K562 (cell line): ENCODE results near the gene VARS1. TPM values are rescaled to one million over a fixed set of nuclear protein-coding genes. Genes with fewer than 3 reads are reported as not detected.

ENCODE experiments used
- CLOCK ChIP-seq: fragments of 250-450 bp; sonication (Bioruptor Pico); IDR thresholded peaks from 2 replicates; pipeline ENCODE4 v1.4.0; 2020; ENCODE audit warnings: mild to moderate bottlenecking, moderate library complexity, borderline replicate concordance
- ELK1 ChIP-seq: sonication (generic); formaldehyde crosslinking; IDR thresholded peaks from 2 replicates; pipeline ENCODE4 v1.8.1; 2022; ENCODE audit warnings: missing genetic modification reagents
- ETS1 ChIP-seq: conservative IDR thresholded peaks from 2 replicates; pipeline ENCODE4 v1.6.1; 2011; ENCODE audit warnings: low read depth, mild to moderate bottlenecking, low read length; ENCODE audit not compliant: control insufficient read depth
- ETV6 ChIP-seq, 3 experiments: fragments of 150-350 bp in 1 of 3; sonication (generic) in 1 of 3; formaldehyde crosslinking in 1 of 3; IDR thresholded peaks; 2 replicates each; pipeline versions ENCODE4 v1.6.1 to v1.8.0; 2014 to 2022; ENCODE audit warnings: borderline replicate concordance in 2 of 3, low read depth in 2 of 3, antibody characterized with exemption in 1 of 3, low read length in 1 of 3, mild to moderate bottlenecking in 1 of 3, missing genetic modification reagents in 1 of 3
- FOXJ2 ChIP-seq: fragments of 200-800 bp; sonication (Bioruptor generic); IDR thresholded peaks from 2 replicates; pipeline ENCODE4 v1.6.1; 2016; ENCODE audit warnings: missing genetic modification characterization, missing compliant biosample characterization
- HDAC3 ChIP-seq: fragments of 450-650 bp; IDR thresholded peaks from 2 replicates; pipeline ENCODE4 v1.6.1; 2018; ENCODE audit warnings: borderline replicate concordance, mild to moderate bottlenecking, moderate library complexity; ENCODE audit not compliant: partially characterized antibody
- LEF1 ChIP-seq: fragments of 450-650 bp; IDR thresholded peaks from 2 replicates; pipeline ENCODE4 v1.6.1; 2016; ENCODE audit warnings: mild to moderate bottlenecking
- MAFF ChIP-seq: IDR thresholded peaks from 2 replicates; pipeline ENCODE4 v1.6.1; 2012; ENCODE audit warnings: low read length, improper control_type of control experiment
- MAZ ChIP-seq, 2 experiments: fragments of 450-650 bp in 1 of 2; sonication (generic) in 1 of 2; formaldehyde crosslinking; IDR thresholded peaks in 1 of 2; conservative IDR thresholded peaks in 1 of 2; 2 replicates each; pipeline versions ENCODE4 v1.4.0 to v1.5.0; 2020; ENCODE audit warnings: mild to moderate bottlenecking in 1 of 2, missing genetic modification reagents in 1 of 2
- POLR2H ChIP-seq: IDR thresholded peaks from 2 replicates; pipeline ENCODE4 v1.6.1; 2016; ENCODE audit warnings: missing genetic modification characterization, low read depth, mild to moderate bottlenecking, control low read depth, missing compliant biosample characterization, moderate library complexity
- RHOXF2B ChIP-seq: fragments of 250-450 bp; sonication (Bioruptor Pico); conservative IDR thresholded peaks from 2 replicates; pipeline ENCODE4 v1.5.1; 2021
- SOX6 ChIP-seq: fragments of 450-650 bp; IDR thresholded peaks from 2 replicates; pipeline ENCODE4 v1.6.1; 2014; ENCODE audit warnings: mild to moderate bottlenecking
- ZBTB7A ChIP-seq: IDR thresholded peaks from 2 replicates; pipeline ENCODE4 v1.6.1; 2011; ENCODE audit warnings: low read depth, mild to moderate bottlenecking, low read length, moderate library complexity, borderline replicate concordance; ENCODE audit not compliant: control insufficient read depth
- ZFX ChIP-seq: sonication (generic); formaldehyde crosslinking; IDR thresholded peaks from 2 replicates; pipeline ENCODE4 v1.8.0; 2022; ENCODE audit warnings: mild to moderate bottlenecking, missing genetic modification reagents, moderate library complexity
- ZNF561 ChIP-seq: fragments of 450-650 bp; formaldehyde crosslinking; conservative IDR thresholded peaks from 2 replicates; pipeline ENCODE4 v1.4.0; 2020; ENCODE audit warnings: mild to moderate bottlenecking, moderate library complexity
- ZNF79 ChIP-seq: fragments of 250-450 bp; sonication (Bioruptor Pico); IDR thresholded peaks from 2 replicates; pipeline ENCODE4 v1.4.0; 2020; ENCODE audit warnings: low read depth, mild to moderate bottlenecking, moderate library complexity
- polyA plus RNA-seq, 8 experiments: library from polyadenylated mRNA; depleted of rRNA in 4 of 8; stranded (reverse) in 5 of 8; unstranded in 3 of 8; fragments of >200 nt; fragmentation: Nextera tagmentation in 2 of 8; fragmentation: Illumina TruSeq in 1 of 8; extraction: Ambion mirVana in 2 of 8; extraction: Trizol in 1 of 8; gene quantifications; 2 replicates each; pipeline versions ENCODE4 v1.2.1 to v1.2.3, GENCODE V29; 2011 to 2014; ENCODE audit warnings: inconsistent platforms in 1 of 8, missing spikeins in 1 of 8
- total RNA-seq, 7 experiments: library from RNA; depleted of rRNA in 6 of 7; stranded (reverse); fragments of >200 nt in 6 of 7; fragmentation: Illumina TruSeq in 2 of 7; extraction: Trizol in 2 of 7; gene quantifications; 2 replicates each; pipeline versions ENCODE4 v1.2.1 to v1.2.3, GENCODE V29; 2011 to 2021; ENCODE audit warnings: low replicate concordance in 1 of 7
- TF ChIP-seq, protein P1 (sequence below): sonication (generic); formaldehyde crosslinking; IDR thresholded peaks from 2 replicates; pipeline ENCODE4 v1.8.0; 2022; ENCODE audit warnings: mild to moderate bottlenecking, missing genetic modification reagents, borderline replicate concordance
- TF ChIP-seq, protein P2 (sequence below): fragments of 250-450 bp; sonication (Bioruptor Pico); IDR thresholded peaks from 2 replicates; pipeline ENCODE4 v1.8.0; 2022; ENCODE audit warnings: inconsistent platforms, mild to moderate bottlenecking, moderate library complexity, borderline replicate concordance

Gene VARS1
- total and polyA plus RNA-seq, 9 of the 15 experiments (the other 6 are each of a cell fraction or from before 2014, with no cell fraction given): 2.9 to 488 (median 130) TPM

DNA sequence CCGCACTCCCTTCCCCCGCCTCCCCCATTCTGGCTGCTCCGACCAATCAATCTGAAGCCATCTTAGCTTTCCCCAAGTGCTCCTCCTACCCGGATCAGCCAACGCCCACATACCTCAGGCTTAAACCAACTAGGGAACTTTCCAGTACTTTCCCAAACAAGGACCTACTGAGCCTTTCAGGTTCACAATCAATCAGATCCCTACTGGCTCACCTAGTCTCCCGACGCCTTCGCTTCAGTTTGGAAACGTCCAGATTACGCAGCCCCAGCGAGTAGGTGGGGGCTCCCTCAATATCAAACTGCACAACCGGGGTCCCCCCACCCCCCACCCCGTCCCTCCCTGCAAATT is 19.1 kb upstream of the VARS1 start (continued):
- TF ChIP-seq ETV6 (IDR thresholded peaks at IDR 0.05; ENCODE audit: borderline replicate concordance in 1 of 2, low read depth in 2 of 2, low read length in 1 of 2) (no peak), ETV6 (CRISPR knock-in tag; IDR thresholded peaks at IDR 0.05; ENCODE audit: borderline replicate concordance) (no peak), ZBTB7A (no peak; the same call in 1 of the 2 replicates), ZNF561 (peak; percentile 63; the same call in 1 of the 2 replicates), POLR2H (tag) (no peak), MAZ (CRISPR knock-in tag; conservative IDR thresholded peaks at IDR 0.05 in 1 of 2, IDR thresholded peaks at IDR 0.05 in 1 of 2) (peak in 1 of 2 experiments; percentile 69; a peak in 2 of 4 replicates), LEF1 (peak; percentile 93), ZNF79 (CRISPR knock-in tag) (peak; percentile 42; the same call in 1 of the 2 replicates), RHOXF2B (CRISPR knock-in tag) (no peak), SOX6 (0 out of 2 replicates have a peak, but pooled peaks have one; percentile 40), MAFF (no peak), ZFX (no peak), FOXJ2 (tag) (peak; percentile 87), ELK1 (CRISPR knock-in tag) (no peak), CLOCK (CRISPR knock-in tag) (no peak), ETS1 (peak; percentile 58; the same call in 1 of the 2 replicates), HDAC3 (no peak)
- TF ChIP-seq, protein P1, sequence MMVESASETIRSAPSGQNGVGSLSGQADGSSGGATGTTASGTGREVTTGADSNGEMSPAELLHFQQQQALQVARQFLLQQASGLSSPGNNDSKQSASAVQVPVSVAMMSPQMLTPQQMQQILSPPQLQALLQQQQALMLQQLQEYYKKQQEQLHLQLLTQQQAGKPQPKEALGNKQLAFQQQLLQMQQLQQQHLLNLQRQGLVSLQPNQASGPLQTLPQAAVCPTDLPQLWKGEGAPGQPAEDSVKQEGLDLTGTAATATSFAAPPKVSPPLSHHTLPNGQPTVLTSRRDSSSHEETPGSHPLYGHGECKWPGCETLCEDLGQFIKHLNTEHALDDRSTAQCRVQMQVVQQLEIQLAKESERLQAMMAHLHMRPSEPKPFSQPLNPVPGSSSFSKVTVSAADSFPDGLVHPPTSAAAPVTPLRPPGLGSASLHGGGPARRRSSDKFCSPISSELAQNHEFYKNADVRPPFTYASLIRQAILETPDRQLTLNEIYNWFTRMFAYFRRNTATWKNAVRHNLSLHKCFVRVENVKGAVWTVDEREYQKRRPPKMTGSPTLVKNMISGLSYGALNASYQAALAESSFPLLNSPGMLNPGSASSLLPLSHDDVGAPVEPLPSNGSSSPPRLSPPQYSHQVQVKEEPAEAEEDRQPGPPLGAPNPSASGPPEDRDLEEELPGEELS (CRISPR knock-in tag): no peak
- TF ChIP-seq, protein P2, sequence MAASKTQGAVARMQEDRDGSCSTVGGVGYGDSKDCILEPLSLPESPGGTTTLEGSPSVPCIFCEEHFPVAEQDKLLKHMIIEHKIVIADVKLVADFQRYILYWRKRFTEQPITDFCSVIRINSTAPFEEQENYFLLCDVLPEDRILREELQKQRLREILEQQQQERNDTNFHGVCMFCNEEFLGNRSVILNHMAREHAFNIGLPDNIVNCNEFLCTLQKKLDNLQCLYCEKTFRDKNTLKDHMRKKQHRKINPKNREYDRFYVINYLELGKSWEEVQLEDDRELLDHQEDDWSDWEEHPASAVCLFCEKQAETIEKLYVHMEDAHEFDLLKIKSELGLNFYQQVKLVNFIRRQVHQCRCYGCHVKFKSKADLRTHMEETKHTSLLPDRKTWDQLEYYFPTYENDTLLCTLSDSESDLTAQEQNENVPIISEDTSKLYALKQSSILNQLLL: no peak
